ENCODE measurements around the gene SAMD8.

Gene SAMD8

GRCh38 chr10:75137533-75138438, 26.3 kb downstream of the SAMD8 start:
- Histone ChIP-seq H3K4me3 (ENCODE audit: low read depth, low read length) (no peak overlapping the region), H3K27me3 (ENCODE audit: control insufficient read depth, insufficient read depth, low read length) (no peaks in the 10 kb centered on the region), H3K27ac (no peak overlapping the region), H3K4me2 (ENCODE audit: low read length) (no peak overlapping the region), H3K79me2 (peaks cover 49% of the 10 kb centered on the region), H3K36me3 (ENCODE audit: control insufficient read depth, insufficient read depth, low read length) (no peaks in the 10 kb centered on the region), H3K4me1 (peaks cover 12% of the 10 kb centered on the region), H3K9me3 (ENCODE audit: control insufficient read depth, low read length) (no peaks in the 10 kb centered on the region), H3K9ac (no peak overlapping the region), H2AFZ (no peak overlapping the region)
- TF ChIP-seq CTCF (IDR thresholded peaks at IDR 0.05) = no peak

GRCh38 chr10:75140246-75140645, 28.8 kb downstream of the SAMD8 start:
- H3K4me2 ChIP-seq (ENCODE audit: low read length) = no peak overlapping the region
- no peak overlapping the region for H2AFZ ChIP-seq
- no peak overlapping the region for H3K9ac ChIP-seq
- H3K36me3 ChIP-seq (ENCODE audit: control insufficient read depth, insufficient read depth, low read length) = no peaks in the 10 kb centered on the region
- H3K27me3 ChIP-seq (ENCODE audit: control insufficient read depth, insufficient read depth, low read length) = no peaks in the 10 kb centered on the region
- H3K9me3 ChIP-seq (ENCODE audit: control insufficient read depth, low read length) = no peaks in the 10 kb centered on the region
- TF ChIP-seq CTCF (IDR thresholded peaks at IDR 0.05) = no peak
- peaks cover 30% of the 10 kb centered on the region for H3K79me2 ChIP-seq
- H3K4me3 ChIP-seq (ENCODE audit: low read depth, low read length) = no peak overlapping the region
- H3K27ac ChIP-seq = no peak overlapping the region
- H3K4me1 ChIP-seq = peaks cover 12% of the 10 kb centered on the region

- H3K79me2 ChIP-seq = peaks cover 33% of the 10 kb centered on the region
- H2AFZ ChIP-seq = no peak overlapping the region
- H3K9ac ChIP-seq = no peak overlapping the region
- no peak overlapping the region for H3K4me2 ChIP-seq (ENCODE audit: low read length)
- no peak overlapping the region for H3K4me3 ChIP-seq (ENCODE audit: low read depth, low read length)
- H3K4me1 ChIP-seq = peaks cover 2% of the 10 kb centered on the region
- no peaks in the 10 kb centered on the region for H3K36me3 ChIP-seq (ENCODE audit: control insufficient read depth, insufficient read depth, low read length)
- H3K9me3 ChIP-seq (ENCODE audit: control insufficient read depth, low read length) = no peaks in the 10 kb centered on the region
- no peak for TF ChIP-seq CTCF (IDR thresholded peaks at IDR 0.05)
- H3K27ac ChIP-seq = no peak overlapping the region
- H3K27me3 ChIP-seq (ENCODE audit: control insufficient read depth, insufficient read depth, low read length) = no peaks in the 10 kb centered on the region
Observed at GRCh38 chr10:75143353-75143752, 31.9 kb downstream of the SAMD8 start.

GRCh38 chr10:75145590-75145989, 34.1 kb downstream of the SAMD8 start:
- no peak for TF ChIP-seq CTCF (IDR thresholded peaks at IDR 0.05)
- Histone ChIP-seq H3K4me3 (ENCODE audit: low read depth, low read length) (no peak overlapping the region), H2AFZ (no peak overlapping the region), H3K36me3 (ENCODE audit: control insufficient read depth, insufficient read depth, low read length) (no peaks in the 10 kb centered on the region), H3K27me3 (ENCODE audit: control insufficient read depth, insufficient read depth, low read length) (no peaks in the 10 kb centered on the region), H3K9ac (no peak overlapping the region), H3K79me2 (peaks cover 28% of the 10 kb centered on the region), H3K27ac (no peak overlapping the region), H3K4me2 (ENCODE audit: low read length) (no peak overlapping the region), H3K9me3 (ENCODE audit: control insufficient read depth, low read length) (no peaks in the 10 kb centered on the region), H3K4me1 (no peaks in the 10 kb centered on the region)

GRCh38 chr10:75146780-75147179, 35.3 kb downstream of the SAMD8 start:
- no peaks in the 10 kb centered on the region for H3K27me3 ChIP-seq (ENCODE audit: control insufficient read depth, insufficient read depth, low read length)
- H2AFZ ChIP-seq = no peak overlapping the region
- TF ChIP-seq CTCF (IDR thresholded peaks at IDR 0.05) = no peak
- H3K27ac ChIP-seq = no peak overlapping the region
- peaks cover 28% of the 10 kb centered on the region for H3K79me2 ChIP-seq
- H3K9ac ChIP-seq = no peak overlapping the region
- H3K4me3 ChIP-seq (ENCODE audit: low read depth, low read length) = no peak overlapping the region
- no peak overlapping the region for H3K4me2 ChIP-seq (ENCODE audit: low read length)
- H3K9me3 ChIP-seq (ENCODE audit: control insufficient read depth, low read length) = no peaks in the 10 kb centered on the region
- H3K4me1 ChIP-seq = no peaks in the 10 kb centered on the region
- H3K36me3 ChIP-seq (ENCODE audit: control insufficient read depth, insufficient read depth, low read length) = no peaks in the 10 kb centered on the region

Measured in parathyroid adenoma (tissue), 2 donors.